RWPE1 (cell line): Measurements from ENCODE around the gene ACD.
A peak's percentile ranks its signal among the peaks of the same experiment; 100 is the strongest.

Source experiments
- CTCF ChIA-PET: fragments of 350-600 bp; sonication (Branson Sonifier 250); formaldehyde crosslinking; extraction: SDS; loops from one replicate; lab custom pipeline; 2021; lab: Yijun Ruan, JAX
- POLR2A ChIA-PET: fragments of 400-600 bp; formaldehyde crosslinking; extraction: SDS; loops from one replicate; lab custom pipeline; 2020; ENCODE audit warnings: antibody characterized with exemption; ENCODE audit not compliant: low non-redundant PET; lab: Yijun Ruan, JAX
- DNase-seq: peaks from one replicate; pipeline ENCODE4 v3.0.0; 2012; ENCODE audit warnings: low spot score
- H3K27ac ChIP-seq: fragments of 450-650 bp; 2 replicates; pipeline ENCODE4 v1.5.1; 2017
- CTCF ChIP-seq: fragments of 450-650 bp; conservative IDR thresholded peaks from 2 replicates; pipeline ENCODE4 v1.5.1; 2017; ENCODE audit warnings: low read depth, mild to moderate bottlenecking

Gene ACD

GRCh38 chr16:67663877-67664222 is 3.8 kb upstream of the ACD start:
- ChIA-PET CTCF (interaction anchor here (0.5 to 2.3 kb wide), 6 partner anchors 11 to 143 kb away, joined by 3 to 11 read pairs (median 4); no protein-coding TSS in a partner anchor), POLR2A (interaction anchor here (0.6 kb wide), 1 partner anchor 135 kb away, joined by 3 read pairs; no protein-coding TSS in a partner anchor)
- TF ChIP-seq CTCF, result no peak; the same call in 1 of the 2 replicates
- DNase-seq, result no peak
- H3K27ac ChIP-seq, result peak overlapping the region; percentile 80

- POLR2A ChIA-PET, result interaction anchor here (0.6 kb wide), 2 partner anchors 134 to 159 kb away, joined by 3 read pairs; no protein-coding TSS in a partner anchor
- TF ChIP-seq CTCF, result peak; percentile 24; the same call in 1 of the 2 replicates
- CTCF ChIA-PET, result interaction anchor here (0.5 to 2.3 kb wide), 6 partner anchors 12 to 142 kb away, joined by 3 to 11 read pairs (median 4); no protein-coding TSS in a partner anchor
- DNase-seq, result no peak
- H3K27ac ChIP-seq, result peak overlapping the region; percentile 80
Measured at GRCh38 chr16:67663151-67663876, 3.3 kb upstream of the ACD start.

- no peak for TF ChIP-seq CTCF
- POLR2A ChIA-PET, result no interaction called here
- DNase-seq, result no peak
- H3K27ac ChIP-seq, result peak overlapping the region; percentile 80
- CTCF ChIA-PET, result interaction anchor here (1.0 to 2.3 kb wide), 2 partner anchors 10 to 141 kb away, joined by 3 to 11 read pairs; no protein-coding TSS in a partner anchor
Measured at GRCh38 chr16:67662653-67663010, 2.6 kb upstream of the ACD start.

- no peak for DNase-seq
- POLR2A ChIA-PET, result interaction anchor here (0.5 kb wide), 1 partner anchor 132 kb away, joined by 3 read pairs; no protein-coding TSS in a partner anchor
- CTCF ChIA-PET, result interaction anchor here (0.6 to 2.3 kb wide), 3 partner anchors 11 to 141 kb away, joined by 3 to 11 read pairs (median 3); no protein-coding TSS in a partner anchor
- TF ChIP-seq CTCF, result no peak
- H3K27ac ChIP-seq, result peak overlapping the region; percentile 92
Measured at GRCh38 chr16:67661886-67662652, 2.0 kb upstream of the ACD start.

- peak; percentile 41 for DNase-seq
- POLR2A ChIA-PET, result no interaction called here
Measured at GRCh38 chr16:67661101-67661761, 1.2 kb upstream of the ACD start.

More at GRCh38 chr16:67661101-67661761, 1.2 kb upstream of the ACD start:
- peak overlapping the region; percentile 92 for H3K27ac ChIP-seq
- CTCF ChIA-PET, result interaction anchor here (0.6 to 1.0 kb wide), 3 partner anchors 12 to 344 kb away, joined by 3 to 5 read pairs (median 3); no protein-coding TSS in a partner anchor
- no peak for TF ChIP-seq CTCF
